DMS53 treated with DMSO at 0.1 percent for 48 hours (cell line): Measurements from ENCODE around the gene TOP1.
A peak's percentile ranks its signal among the peaks of the same experiment; 100 is the strongest.

ENCODE experiments used
- DNase-seq: peaks from one replicate; lab custom pipeline; 2025; ENCODE audit not compliant: unreplicated experiment; lab: John Stamatoyannopoulos, UW

Gene TOP1

DNA sequence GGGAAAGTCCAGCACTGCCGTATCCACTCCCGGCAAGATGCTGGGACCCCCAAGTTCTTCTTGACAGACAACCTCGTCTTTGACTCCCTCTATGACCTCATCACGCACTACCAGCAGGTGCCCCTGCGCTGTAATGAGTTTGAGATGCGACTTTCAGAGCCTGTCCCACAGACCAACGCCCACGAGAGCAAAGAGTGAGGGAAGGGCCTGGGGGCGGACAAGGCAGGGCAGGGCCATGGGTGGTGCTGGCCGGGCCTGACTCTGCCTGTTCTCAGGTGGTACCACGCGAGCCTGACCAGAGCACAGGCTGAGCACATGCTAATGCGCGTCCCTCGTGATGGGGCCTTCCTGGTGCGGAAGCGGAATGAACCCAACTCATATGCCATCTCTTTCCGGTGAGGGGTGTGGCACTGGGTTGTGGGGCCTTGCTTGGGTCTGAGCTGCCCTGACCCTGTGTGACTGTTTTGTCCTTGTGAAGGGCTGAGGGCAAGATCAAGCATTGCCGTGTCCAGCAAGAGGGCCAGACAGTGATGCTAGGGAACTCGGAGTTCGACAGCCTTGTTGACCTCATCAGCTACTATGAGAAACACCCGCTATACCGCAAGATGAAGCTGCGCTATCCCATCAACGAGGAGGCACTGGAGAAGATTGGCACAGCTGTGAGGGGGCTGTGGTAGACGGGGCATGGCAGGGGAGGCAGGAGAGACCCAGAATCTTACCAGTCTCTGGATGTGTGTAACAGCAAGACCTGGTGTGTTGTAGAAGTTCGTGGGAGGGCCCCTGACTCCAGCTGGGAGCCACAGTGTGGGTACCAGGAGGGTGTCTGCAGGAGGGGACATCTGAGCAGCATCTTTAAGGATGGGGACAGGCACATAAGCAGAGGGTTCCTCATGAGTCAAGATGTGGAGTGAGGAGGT is 137.8 kb downstream of the TOP1 start:
- DNase-seq, result no peak

DNA sequence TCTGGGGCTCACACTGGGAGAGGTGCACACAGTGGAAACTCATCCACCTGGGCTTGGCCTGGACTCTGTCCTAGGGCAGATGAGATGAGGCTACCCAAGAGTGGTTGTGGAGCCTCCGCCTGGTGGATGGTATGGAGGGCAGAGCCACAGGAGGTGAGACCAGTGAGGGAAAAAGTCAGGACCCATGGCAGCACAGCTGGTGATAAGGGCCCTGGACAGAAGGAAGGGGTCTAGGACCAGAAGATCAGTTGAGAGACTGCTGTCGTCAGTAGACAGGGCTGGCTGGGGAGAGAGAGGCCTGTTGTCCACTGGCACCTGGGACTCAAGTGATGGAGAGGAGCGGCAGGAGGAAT is 138.5 kb downstream of the TOP1 start:
- no peak for DNase-seq

DNA sequence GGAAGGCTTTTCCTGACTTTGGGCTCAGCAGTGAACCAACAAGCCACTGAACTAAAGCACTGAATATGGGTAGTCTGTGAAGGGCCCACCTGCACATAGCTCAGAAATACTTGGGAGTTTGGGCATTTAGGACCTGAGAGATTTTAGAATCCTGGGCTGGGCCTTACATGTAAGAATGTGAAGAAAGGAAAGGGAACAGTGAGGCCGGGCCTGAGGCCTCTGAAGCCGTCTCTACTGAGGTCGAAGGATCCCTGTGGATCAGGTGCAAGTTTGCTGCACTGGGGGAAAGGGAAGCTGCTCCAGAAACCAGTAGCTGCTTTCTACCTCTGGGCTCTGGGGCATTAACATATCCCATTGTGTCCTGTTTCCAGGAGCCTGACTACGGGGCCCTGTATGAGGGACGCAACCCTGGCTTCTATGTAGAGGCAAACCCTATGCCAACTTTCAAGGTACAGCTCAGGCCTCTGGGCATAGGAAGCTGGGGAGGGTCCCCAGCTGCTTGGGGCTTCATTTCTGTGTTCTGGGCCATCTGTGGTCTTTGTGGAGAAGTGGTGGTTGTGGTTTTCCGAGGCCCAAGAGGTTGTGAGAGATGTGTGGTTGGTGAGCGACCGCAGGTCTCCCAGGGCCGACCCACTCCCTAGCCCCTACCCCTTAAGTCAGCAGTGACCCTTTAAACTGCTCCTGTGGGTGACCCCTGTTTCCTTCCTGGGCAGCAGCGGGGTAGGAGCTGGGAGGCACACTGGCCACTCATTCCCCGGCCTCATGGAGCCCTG is 139.0 kb downstream of the TOP1 start:
- DNase-seq, result no peak

DNA sequence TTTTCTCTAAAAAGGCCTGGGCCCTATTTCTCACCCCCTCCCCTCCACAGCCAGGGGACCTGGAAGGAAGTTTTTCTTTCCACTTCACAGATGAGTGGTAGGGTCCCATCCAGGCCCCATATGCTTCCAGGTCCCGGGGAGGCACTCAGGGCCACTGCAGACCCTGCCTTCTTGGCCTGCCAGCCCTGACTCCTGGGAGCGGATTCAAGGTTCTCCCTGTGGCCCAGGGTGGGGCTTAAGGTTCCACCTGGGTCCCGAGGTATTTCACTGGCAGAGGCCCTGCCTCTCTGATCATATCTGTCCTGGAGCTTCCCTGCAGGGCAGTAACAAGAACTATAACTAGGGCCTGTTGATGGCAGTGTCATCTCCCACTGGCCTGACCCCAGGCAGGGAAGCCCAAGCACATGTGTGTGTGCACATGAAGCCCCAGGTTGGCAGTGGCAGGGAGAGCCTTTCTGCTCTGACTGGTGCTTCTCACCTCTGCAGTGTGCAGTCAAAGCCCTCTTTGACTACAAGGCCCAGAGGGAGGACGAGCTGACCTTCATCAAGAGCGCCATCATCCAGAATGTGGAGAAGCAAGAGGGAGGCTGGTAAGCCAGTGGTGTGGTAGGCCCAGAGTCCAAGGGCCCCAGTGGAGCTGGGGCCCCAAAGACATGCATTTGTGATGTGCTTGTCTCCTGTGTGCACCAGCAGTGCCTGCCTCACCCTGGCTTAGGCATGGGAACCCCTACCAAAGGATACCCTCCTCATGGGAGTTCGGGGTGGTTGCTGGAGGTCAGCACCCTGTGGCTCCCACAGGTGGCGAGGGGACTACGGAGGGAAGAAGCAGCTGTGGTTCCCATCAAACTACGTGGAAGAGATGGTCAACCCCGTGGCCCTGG is 139.9 kb downstream of the TOP1 start:
- no peak for DNase-seq

DNA sequence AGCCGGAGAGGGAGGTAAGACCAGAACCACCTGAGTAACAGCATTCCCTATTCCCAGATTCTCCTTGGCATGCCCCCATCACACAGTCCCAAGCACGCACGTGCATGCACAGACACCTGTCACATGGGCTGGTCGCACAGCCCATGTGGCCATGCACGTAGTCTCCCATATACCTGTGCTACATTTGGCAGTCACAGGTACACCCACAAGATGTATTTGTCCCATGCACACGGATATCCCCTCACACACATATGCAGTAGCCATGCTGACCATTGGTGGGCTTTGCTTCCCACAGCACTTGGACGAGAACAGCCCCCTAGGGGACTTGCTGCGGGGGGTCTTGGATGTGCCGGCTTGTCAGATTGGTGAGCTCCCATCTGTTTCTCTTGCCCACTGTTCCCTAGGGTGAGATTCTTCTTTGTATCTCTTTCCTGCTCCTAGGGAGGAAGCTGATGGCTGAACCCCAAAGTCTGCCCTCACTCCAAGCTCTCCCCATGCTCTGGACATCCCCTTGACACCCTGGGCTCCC is 140.6 kb downstream of the TOP1 start:
- no peak for DNase-seq

DNA sequence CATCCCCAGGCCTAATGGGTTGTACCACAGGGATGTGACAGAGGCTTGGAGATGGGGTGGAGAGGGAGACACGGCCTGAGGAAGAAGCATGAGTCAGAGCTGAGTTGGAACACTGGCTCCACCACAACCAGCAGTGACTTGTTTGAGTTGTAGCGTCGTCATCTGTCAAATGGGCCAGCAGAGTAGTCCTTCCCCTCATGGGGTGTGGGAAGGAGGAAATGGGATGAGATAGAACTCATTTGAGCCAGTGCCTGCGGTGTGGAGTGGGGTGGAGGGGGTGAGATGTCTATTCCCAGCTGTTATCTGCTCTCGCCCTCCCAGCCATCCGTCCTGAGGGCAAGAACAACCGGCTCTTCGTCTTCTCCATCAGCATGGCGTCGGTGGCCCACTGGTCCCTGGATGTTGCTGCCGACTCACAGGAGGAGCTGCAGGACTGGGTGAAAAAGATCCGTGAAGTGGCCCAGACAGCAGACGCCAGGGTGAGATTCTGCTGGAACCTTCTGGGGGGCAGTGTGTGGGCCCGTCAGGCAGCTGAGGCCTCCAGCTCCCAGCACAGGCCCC is 141.2 kb downstream of the TOP1 start:
- no peak for DNase-seq

DNA sequence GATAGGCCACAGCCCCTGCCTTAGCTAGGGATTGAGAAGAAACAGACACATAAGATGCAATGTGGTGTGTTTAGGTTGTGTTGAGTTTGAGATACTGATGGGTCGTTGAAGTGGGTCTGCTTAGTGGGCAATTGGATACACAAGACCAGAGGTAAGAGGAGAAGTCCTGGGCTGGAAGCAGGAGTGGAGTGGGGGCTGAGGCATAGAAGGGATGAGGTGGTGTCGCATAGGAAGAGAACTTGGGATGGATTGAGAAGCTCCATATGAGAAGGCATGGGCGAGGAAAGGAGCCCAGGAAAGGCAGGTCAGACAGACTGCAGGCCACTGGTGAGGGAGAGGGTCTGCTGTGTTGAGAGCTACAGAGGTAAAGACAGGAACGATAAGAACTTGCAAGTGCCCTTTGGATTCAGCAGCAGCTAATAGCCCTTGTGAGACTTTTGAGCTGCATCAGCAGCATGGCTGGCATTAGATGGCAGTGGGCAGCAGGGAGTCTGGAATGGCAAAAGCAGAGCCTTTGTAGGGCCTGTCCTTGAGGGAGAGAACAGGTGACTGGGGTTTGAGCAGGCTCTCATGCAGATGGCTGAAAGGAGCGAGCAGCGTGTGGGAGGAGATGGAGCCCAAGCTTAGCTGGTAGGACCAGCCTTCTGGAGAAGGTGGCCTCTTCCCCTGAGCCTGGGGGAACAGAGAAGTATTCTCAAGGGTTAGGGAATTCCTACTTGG is 141.9 kb downstream of the TOP1 start:
- DNase-seq, result no peak

DNA sequence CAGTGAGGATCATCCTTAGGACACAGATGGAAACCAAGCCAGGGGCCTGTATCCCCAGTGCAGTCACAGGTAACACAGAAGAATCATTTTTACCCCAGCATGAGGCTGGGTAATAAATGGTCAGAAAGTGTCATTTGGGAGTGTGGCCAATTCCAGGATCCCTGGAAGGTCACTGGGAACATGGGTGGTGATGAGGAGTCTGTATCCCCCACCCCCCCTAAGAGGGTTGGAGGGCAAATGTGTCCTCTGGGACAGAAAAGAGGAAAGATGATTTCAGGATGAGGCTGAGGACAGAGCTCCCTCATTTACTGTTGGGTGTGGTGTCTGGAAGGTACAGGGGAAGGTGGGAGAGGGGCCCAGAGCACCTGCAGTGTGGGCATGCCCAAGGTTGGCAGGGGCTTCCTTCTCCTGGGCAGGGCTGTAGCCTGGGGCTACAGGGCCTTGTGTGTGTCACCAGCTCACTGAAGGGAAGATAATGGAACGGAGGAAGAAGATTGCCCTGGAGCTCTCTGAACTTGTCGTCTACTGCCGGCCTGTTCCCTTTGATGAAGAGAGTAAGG is 143.2 kb downstream of the TOP1 start:
- DNase-seq, result no peak

DNA sequence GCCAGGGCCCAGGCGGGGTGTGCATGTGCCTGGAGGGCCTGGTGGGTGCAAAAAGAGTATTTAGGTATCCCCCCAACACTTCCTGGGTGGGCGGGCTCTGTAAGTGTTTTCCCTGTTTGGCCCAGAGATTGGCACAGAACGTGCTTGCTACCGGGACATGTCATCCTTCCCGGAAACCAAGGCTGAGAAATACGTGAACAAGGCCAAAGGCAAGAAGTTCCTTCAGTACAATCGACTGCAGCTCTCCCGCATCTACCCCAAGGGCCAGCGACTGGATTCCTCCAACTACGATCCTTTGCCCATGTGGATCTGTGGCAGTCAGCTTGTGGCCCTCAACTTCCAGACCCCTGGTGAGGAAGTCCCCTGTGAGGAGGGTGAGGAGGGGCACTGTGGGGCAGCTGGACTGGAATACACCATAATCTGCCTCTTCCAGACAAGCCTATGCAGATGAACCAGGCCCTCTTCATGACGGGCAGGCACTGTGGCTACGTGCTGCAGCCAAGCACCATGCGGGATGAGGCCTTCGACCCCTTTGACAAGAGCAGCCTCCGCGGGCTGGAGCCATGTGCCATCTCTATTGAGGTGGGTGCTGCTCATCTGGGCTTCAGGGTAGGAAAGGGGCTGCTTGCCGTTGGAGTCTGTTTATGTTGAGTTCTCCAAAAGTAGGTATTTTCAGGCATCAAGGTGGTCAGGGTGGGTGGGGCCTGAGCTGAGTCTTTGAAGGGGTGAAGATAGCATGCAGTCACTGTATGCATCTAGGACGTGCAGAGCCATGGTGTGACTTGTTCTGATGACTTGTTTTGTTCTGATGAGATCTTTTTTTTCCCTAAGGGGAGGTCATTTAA is 143.9 kb downstream of the TOP1 start:
- DNase-seq, result no peak

DNA sequence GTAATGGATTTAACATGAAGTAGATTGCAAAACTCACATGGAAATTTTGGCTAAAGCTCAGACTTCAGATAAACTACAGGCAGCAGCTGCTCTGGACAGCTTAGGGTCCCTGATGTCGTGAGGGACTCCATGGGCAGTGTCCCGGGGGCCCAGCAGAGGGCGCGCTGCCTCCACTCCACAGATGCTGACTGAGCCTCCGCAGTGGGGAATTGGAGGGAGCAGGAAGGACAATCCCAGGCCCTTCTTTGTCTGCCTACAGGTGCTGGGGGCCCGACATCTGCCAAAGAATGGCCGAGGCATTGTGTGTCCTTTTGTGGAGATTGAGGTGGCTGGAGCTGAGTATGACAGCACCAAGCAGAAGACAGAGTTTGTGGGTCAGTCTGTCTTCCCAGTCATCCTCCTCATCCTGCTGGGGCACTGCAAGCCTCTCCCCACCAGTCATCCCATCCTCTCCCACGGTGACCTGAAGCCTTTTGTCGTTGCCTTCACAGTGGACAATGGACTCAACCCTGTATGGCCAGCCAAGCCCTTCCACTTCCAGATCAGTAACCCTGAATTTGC is 144.6 kb downstream of the TOP1 start:
- peak; percentile 44 for DNase-seq

DNA sequence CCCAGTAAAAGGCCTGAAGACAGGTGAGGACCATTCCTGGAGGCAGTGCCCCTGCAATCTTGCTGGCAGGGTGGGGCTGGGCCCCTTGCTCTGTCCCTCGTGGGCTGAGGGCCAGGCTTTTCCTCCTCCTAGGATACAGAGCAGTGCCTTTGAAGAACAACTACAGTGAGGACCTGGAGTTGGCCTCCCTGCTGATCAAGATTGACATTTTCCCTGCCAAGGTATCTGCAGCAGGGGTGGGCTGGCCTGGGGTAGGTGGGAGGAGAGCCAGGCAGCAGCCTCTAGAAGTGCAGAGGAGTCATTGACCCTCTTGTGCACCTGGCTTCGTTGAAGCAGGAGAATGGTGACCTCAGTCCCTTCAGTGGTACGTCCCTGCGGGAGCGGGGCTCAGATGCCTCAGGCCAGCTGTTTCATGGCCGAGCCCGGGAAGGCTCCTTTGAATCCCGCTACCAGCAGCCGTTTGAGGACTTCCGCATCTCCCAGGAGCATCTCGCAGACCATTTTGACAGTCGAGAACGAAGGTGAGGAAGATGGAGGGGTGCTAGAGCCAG is 145.2 kb downstream of the TOP1 start:
- DNase-seq, result no peak
